Measurements from ENCODE around the gene CYB5A.

DNA sequence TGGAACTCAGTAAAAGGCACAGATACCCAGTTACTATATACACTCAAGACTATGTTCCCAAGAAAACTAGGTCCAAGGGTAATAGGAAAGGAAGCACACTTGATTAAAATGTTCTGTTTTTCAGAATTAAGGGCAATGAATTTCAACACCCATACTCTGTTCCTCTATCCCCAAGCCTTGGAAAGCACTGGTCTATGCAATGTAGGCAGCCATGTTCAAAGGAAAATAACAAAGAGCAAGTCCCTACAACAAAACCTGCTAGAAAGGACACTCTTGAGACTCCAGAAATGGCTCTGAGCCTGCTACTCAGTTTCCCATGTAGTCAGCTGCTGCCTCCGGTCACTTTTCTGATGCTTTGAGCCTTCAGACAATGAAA lies 6.8 kb downstream of the CYB5A start:
- no peak for TF ChIP-seq EZH2phosphoT487 (IDR thresholded peaks at IDR 0.05; ENCODE audit: low read depth)
- TF ChIP-seq, protein P1, sequence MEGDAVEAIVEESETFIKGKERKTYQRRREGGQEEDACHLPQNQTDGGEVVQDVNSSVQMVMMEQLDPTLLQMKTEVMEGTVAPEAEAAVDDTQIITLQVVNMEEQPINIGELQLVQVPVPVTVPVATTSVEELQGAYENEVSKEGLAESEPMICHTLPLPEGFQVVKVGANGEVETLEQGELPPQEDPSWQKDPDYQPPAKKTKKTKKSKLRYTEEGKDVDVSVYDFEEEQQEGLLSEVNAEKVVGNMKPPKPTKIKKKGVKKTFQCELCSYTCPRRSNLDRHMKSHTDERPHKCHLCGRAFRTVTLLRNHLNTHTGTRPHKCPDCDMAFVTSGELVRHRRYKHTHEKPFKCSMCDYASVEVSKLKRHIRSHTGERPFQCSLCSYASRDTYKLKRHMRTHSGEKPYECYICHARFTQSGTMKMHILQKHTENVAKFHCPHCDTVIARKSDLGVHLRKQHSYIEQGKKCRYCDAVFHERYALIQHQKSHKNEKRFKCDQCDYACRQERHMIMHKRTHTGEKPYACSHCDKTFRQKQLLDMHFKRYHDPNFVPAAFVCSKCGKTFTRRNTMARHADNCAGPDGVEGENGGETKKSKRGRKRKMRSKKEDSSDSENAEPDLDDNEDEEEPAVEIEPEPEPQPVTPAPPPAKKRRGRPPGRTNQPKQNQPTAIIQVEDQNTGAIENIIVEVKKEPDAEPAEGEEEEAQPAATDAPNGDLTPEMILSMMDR (IDR thresholded peaks at IDR 0.05; ENCODE audit: low read depth, low read length) = no peak

Data from OCI-LY3 (cell line).